Astrocyte of the cerebellum (primary cell): ENCODE results near the gene FAM184B.

Experiments
- DNase-seq: peaks from one replicate; pipeline ENCODE4 v3.0.0-alpha.2; 2011; ENCODE audit warnings: low read depth
- H3K4me3 ChIP-seq: 2 replicates; pipeline ENCODE4 v1.5.1; 2011; ENCODE audit warnings: mild to moderate bottlenecking, low read depth, low read length, moderate library complexity
- CTCF ChIP-seq: IDR thresholded peaks from 2 replicates; pipeline ENCODE4 v1.5.1; 2012; ENCODE audit warnings: low read length, low read depth, moderate library complexity, mild to moderate bottlenecking; ENCODE audit errors: missing control alignments
- in situ Hi-C: cut with HindIII; loops from 2 replicates; pipeline ENCODE4 v1.10.0; 2017; ENCODE audit warnings: low sequenced_read_pairs

The FAM184B gene

GRCh38 chr4:17613761-17614415 is 167.5 kb downstream of the FAM184B start:
- in situ Hi-C loops: no loop called here
- no peak for TF ChIP-seq CTCF
- peak; percentile 38 for DNase-seq
- H3K4me3 ChIP-seq: peak overlapping the region; percentile 98

- in situ Hi-C loops: no loop called here
- no peak for DNase-seq
- no peak overlapping the region for H3K4me3 ChIP-seq
- TF ChIP-seq CTCF: no peak
Observed at GRCh38 chr4:17605236-17605635, 176.2 kb downstream of the FAM184B start.

GRCh38 chr4:17599826-17600225 is 181.6 kb downstream of the FAM184B start:
- in situ Hi-C loops: no loop called here
- no peak for DNase-seq
- no peak overlapping the region for H3K4me3 ChIP-seq
- no peak for TF ChIP-seq CTCF

- in situ Hi-C loops: no loop called here
- peak; percentile 37 for TF ChIP-seq CTCF
- no peak for DNase-seq
- H3K4me3 ChIP-seq: no peak overlapping the region
Observed at GRCh38 chr4:17597517-17597916, 183.9 kb downstream of the FAM184B start.

- TF ChIP-seq CTCF: no peak
- DNase-seq: no peak
- H3K4me3 ChIP-seq: no peak overlapping the region
- in situ Hi-C loops: no loop called here
Observed at GRCh38 chr4:17595471-17596005, 185.9 kb downstream of the FAM184B start.

- no peak for DNase-seq
- no peak overlapping the region for H3K4me3 ChIP-seq
- TF ChIP-seq CTCF: no peak
- in situ Hi-C loops: no loop called here
Observed at GRCh38 chr4:17589355-17589754, 192.1 kb downstream of the FAM184B start.
